ENCODE results near the gene WDR55. TPM values are rescaled to one million over a fixed set of nuclear protein-coding genes. Genes with fewer than 3 reads are reported as not detected.
A peak's percentile ranks its signal among the peaks of the same experiment; 100 is the strongest.

WDR55 gene
- total and polyA plus RNA-seq, 7 donors = 13.2 to 35.0 (median 18.0) TPM

DNA sequence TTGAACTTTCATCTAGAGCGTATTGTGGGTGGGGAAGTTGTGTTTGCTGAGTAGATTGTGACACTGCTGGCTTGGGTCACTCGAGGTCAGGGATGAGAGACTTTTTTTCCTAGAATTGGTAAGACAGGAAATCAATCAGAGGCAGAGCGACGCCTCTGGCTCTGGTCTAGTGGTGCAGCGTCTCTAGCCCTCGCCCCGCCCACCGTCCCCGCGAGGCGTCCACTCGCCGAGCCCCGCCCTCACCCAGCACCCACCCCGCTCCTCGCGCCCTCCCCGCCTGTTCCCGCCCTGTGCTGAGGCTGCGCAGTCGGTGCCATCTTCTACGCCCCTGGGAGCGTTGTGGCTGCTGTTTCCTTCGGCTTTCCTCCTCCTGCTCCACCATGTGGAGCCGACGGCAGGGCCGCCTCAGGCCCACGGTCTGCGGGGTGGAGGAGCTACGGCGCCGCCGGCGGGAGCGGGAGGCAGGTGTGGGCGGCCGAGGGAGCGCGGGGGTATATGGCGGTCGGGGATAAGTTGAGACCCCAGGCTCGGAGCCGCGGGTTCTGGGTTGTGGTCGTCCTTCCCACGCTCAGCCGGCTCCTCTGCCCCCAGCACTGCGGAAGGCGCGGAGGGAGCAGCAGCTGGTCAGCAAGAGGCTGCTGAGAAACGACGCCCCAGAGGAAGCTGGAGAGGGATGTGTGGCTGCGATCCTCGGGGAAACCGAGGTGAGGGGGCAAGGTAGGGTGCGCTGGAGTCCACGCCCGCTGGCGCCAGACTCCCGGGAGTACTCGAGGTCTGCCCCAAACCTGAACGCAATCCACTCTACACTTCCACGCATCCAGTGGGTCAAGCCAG lies 25.3 kb upstream of the WDR55 start, which contains the start of gene TMCO6:
TSS of gene TMCO6 (plus strand) at position 304 of the 834 bp plus-strand sequence. CDS start at position 381, 77 bp downstream.
- peaks cover 0 to 18% (median 12%) of the 10 kb centered on the region in 4 donors for H3K4me1 ChIP-seq
- DNase-seq = peak; percentile 99
- 1% methylated on average over 63 of the region's 63 CpGs for WGBS, 2 donors
- H3K27ac ChIP-seq = peak within 1 kb of the TSS; percentile 88 to 91 (median 90)
- peak in 1 of 4 donors; percentile 17 for TF ChIP-seq EP300 (IDR thresholded peaks at IDR 0.05)
- TF ChIP-seq, protein P1, sequence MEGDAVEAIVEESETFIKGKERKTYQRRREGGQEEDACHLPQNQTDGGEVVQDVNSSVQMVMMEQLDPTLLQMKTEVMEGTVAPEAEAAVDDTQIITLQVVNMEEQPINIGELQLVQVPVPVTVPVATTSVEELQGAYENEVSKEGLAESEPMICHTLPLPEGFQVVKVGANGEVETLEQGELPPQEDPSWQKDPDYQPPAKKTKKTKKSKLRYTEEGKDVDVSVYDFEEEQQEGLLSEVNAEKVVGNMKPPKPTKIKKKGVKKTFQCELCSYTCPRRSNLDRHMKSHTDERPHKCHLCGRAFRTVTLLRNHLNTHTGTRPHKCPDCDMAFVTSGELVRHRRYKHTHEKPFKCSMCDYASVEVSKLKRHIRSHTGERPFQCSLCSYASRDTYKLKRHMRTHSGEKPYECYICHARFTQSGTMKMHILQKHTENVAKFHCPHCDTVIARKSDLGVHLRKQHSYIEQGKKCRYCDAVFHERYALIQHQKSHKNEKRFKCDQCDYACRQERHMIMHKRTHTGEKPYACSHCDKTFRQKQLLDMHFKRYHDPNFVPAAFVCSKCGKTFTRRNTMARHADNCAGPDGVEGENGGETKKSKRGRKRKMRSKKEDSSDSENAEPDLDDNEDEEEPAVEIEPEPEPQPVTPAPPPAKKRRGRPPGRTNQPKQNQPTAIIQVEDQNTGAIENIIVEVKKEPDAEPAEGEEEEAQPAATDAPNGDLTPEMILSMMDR (IDR thresholded peaks at IDR 0.05) = peak; percentile 32 to 63 (median 59)
- peak; percentile 79 to 90 (median 86) for TF ChIP-seq POLR2AphosphoS5 (IDR thresholded peaks at IDR 0.05)
- peak; percentile 21 to 59 for TF ChIP-seq POLR2A (IDR thresholded peaks at IDR 0.05)
- H3K36me3 ChIP-seq = peaks cover 0 to 30% (median 9%) of the 10 kb centered on the region in 4 donors
- no peaks in the 10 kb centered on the region for H3K9me3 ChIP-seq
- intact Hi-C loops (cut with DNase I) = loop anchor here (2.0 kb wide), 2 partner anchors 75 to 93 kb away; partner anchors contain the start of genes APBB3, EIF4EBP3 and SLC35A4
- no peaks in the 10 kb centered on the region for H3K27me3 ChIP-seq
- peak within 1 kb of the TSS; percentile 66 to 77 (median 71) for H3K4me3 ChIP-seq

DNA sequence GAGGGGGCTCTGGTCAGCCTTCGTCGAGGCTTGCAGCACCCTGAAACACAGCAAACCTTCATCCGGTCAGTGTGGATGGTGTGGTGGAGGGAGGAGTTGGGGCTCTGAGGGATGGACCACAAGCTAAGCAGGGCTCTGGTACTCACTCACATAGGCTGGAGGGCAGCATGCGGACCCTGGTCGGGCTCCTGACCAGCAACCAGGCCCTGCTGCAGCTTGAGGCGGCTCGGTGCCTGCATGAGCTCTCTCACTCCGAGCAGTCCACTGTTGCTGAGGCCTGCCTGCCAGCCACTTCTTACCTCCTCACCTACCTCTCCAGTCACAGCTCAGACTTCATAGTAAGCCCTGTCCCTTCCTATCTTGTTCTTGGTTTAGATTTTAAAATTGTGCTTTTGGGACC lies 23.0 kb upstream of the WDR55 start:
- no peaks in the 10 kb centered on the region for H3K9me3 ChIP-seq
- DNase-seq = no peak
- TF ChIP-seq EP300 (IDR thresholded peaks at IDR 0.05) (no peak), POLR2A (IDR thresholded peaks at IDR 0.05) (no peak), POLR2AphosphoS5 (IDR thresholded peaks at IDR 0.05) (no peak)
- TF ChIP-seq, protein P1 (IDR thresholded peaks at IDR 0.05) = no peak
- H3K4me3 ChIP-seq = no peak overlapping the region
- peaks cover 0 to 30% (median 22%) of the 10 kb centered on the region in 4 donors for H3K4me1 ChIP-seq
- H3K27me3 ChIP-seq = no peaks in the 10 kb centered on the region
- 94% methylated on average over 8 of the region's 8 CpGs for WGBS, 2 donors
- intact Hi-C loops (cut with DNase I) = loop anchor here (10.0 kb wide), 1 partner anchor 267 kb away; no protein-coding TSS in a partner anchor
- peaks cover 0 to 49% (median 18%) of the 10 kb centered on the region in 4 donors for H3K36me3 ChIP-seq
- no peak overlapping the region for H3K27ac ChIP-seq

DNA sequence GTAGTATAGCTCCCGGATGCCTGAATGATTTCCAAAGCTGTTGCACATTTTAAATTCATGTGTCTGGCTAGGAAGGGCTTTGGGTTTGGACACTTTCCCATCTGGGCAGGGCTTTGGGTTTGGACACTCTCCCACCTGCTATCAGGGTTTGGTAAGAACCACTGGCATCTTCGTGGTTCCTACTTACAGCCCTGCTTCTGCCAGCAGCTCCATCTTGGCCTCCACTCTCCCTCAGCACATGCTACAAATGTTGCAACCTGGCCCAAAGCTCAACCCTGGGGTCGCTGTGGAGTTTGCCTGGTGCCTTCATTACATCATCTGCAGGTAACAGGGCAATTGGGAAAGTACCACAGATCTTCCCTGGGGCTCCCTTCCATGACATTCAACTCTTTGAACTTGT lies 22.0 kb upstream of the WDR55 start:
- no peak overlapping the region for H3K4me3 ChIP-seq
- H3K27me3 ChIP-seq = no peaks in the 10 kb centered on the region
- H3K36me3 ChIP-seq = peaks cover 0 to 49% (median 18%) of the 10 kb centered on the region in 4 donors
- 70 to 84% methylated on average over 3 of the region's 3 CpGs for WGBS, 2 donors
- TF ChIP-seq, protein P1 (IDR thresholded peaks at IDR 0.05) = no peak
- TF ChIP-seq EP300 (IDR thresholded peaks at IDR 0.05) = no peak
- TF ChIP-seq POLR2AphosphoS5 (IDR thresholded peaks at IDR 0.05) = no peak
- no peak for TF ChIP-seq POLR2A (IDR thresholded peaks at IDR 0.05)
- no peak overlapping the region for H3K27ac ChIP-seq
- no peaks in the 10 kb centered on the region for H3K9me3 ChIP-seq
- H3K4me1 ChIP-seq = peaks cover 0 to 34% (median 27%) of the 10 kb centered on the region in 4 donors
- intact Hi-C loops (cut with DNase I) = loop anchor here (10.0 kb wide), 1 partner anchor 268 kb away; no protein-coding TSS in a partner anchor
- no peak for DNase-seq

DNA sequence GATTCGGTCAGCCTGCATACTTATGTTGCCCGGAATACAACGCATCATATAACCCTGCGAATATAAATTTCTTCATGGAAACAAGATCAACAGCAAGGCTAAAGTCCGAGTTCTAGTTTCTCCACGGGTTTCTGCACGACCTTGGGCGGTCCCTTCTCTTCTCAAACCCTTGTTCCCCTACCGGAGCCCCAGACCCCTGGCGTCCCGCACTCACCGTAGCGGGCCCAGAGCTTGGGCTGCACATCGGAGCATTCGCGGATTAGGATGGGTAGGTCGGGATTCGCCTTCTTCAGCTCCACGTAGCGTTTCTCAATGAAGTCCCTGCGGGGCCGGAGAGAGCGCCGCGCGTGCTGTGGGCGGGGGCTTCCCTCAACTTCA lies 17.7 kb upstream of the WDR55 start:
- H3K4me1 ChIP-seq = peaks cover 0 to 38% (median 28%) of the 10 kb centered on the region in 4 donors
- 0% methylated on average over 27 of the region's 27 CpGs for WGBS, 2 donors

More for the DNA sequence above, 17.7 kb upstream of the WDR55 start:
- TF ChIP-seq, protein P1 (IDR thresholded peaks at IDR 0.05) = no peak
- TF ChIP-seq POLR2AphosphoS5 (IDR thresholded peaks at IDR 0.05) (no peak), EP300 (IDR thresholded peaks at IDR 0.05) (no peak), POLR2A (IDR thresholded peaks at IDR 0.05) (no peak)
- Histone ChIP-seq H3K4me3 (peak overlapping the region; percentile 79 to 98 (median 85)), H3K27ac (peak overlapping the region; percentile 83 to 90 (median 86)), H3K9me3 (no peaks in the 10 kb centered on the region), H3K27me3 (no peaks in the 10 kb centered on the region), H3K36me3 (peaks cover 6 to 78% (median 39%) of the 10 kb centered on the region in 4 donors)
- DNase-seq = no peak
- intact Hi-C loops (cut with DNase I) = loop anchor here (1.0 to 10.0 kb wide), 4 partner anchors 45 to 272 kb away; partner anchors contain the start of genes ANKHD1, EIF4EBP3, HARS1 and HARS2

All from sigmoid colon (tissue), 7 donors.